ENCODE data around the gene ZRANB1. TPM values are rescaled to one million over a fixed set of nuclear protein-coding genes. Genes with fewer than 3 reads are reported as not detected.
"Not testable (repeated sequence)": the region's sequence is repeated elsewhere in the genome, so short reads cannot be mapped to it uniquely, and the experiment has no call there.

ZRANB1 gene
- total RNA-seq, 1 experiment from 2014 or later, result 18.4 TPM

GRCh38 chr10:124963866-124964720 lies 22.2 kb downstream of the ZRANB1 start:
- DNase-seq, result no peak
- Histone ChIP-seq H3K27me3 (ENCODE audit: control insufficient read depth, insufficient read depth, low read length) (no peaks in the 10 kb centered on the region), H3K36me3 (replicated peaks; ENCODE audit: control insufficient read depth, insufficient read depth, low read length) (no peaks in the 10 kb centered on the region; the same call in 1 of the 2 replicates), H3K4me3 (ENCODE audit: insufficient read depth, low read depth, low read length) (no peak overlapping the region)

GRCh38 chr10:124966008-124966407 lies 24.1 kb downstream of the ZRANB1 start:
- Histone ChIP-seq H3K4me3 (ENCODE audit: insufficient read depth, low read depth, low read length) (no peak overlapping the region), H3K36me3 (replicated peaks; ENCODE audit: control insufficient read depth, insufficient read depth, low read length) (no peaks in the 10 kb centered on the region; the same call in 1 of the 2 replicates), H3K27me3 (ENCODE audit: control insufficient read depth, insufficient read depth, low read length) (no peaks in the 10 kb centered on the region)
- DNase-seq, result no peak

GRCh38 chr10:124967255-124967654 lies 25.3 kb downstream of the ZRANB1 start:
- H3K36me3 ChIP-seq (replicated peaks; ENCODE audit: control insufficient read depth, insufficient read depth, low read length), result no peaks in the 10 kb centered on the region; the same call in none of the 2 replicates
- DNase-seq, result no peak
- no peak overlapping the region for H3K4me3 ChIP-seq (ENCODE audit: insufficient read depth, low read depth, low read length)
- H3K27me3 ChIP-seq (ENCODE audit: control insufficient read depth, insufficient read depth, low read length), result no peaks in the 10 kb centered on the region

GRCh38 chr10:124971276-124971675 lies 29.4 kb downstream of the ZRANB1 start:
- Histone ChIP-seq H3K27me3 (ENCODE audit: control insufficient read depth, insufficient read depth, low read length) (no peaks in the 10 kb centered on the region), H3K4me3 (ENCODE audit: insufficient read depth, low read depth, low read length) (no peak overlapping the region), H3K36me3 (replicated peaks; ENCODE audit: control insufficient read depth, insufficient read depth, low read length) (peaks cover 8% of the 10 kb centered on the region)
- no peak for DNase-seq

GRCh38 chr10:124972637-124973036 lies 30.7 kb downstream of the ZRANB1 start:
- Histone ChIP-seq H3K27me3 (ENCODE audit: control insufficient read depth, insufficient read depth, low read length) (no peaks in the 10 kb centered on the region), H3K36me3 (replicated peaks; ENCODE audit: control insufficient read depth, insufficient read depth, low read length) (peaks cover 8% of the 10 kb centered on the region)
- DNase-seq, result no peak

GRCh38 chr10:124974131-124974530 lies 32.2 kb downstream of the ZRANB1 start:
- Histone ChIP-seq H3K4me3 (ENCODE audit: insufficient read depth, low read depth, low read length) (no peak overlapping the region), H3K36me3 (replicated peaks; ENCODE audit: control insufficient read depth, insufficient read depth, low read length) (peaks cover 8% of the 10 kb centered on the region), H3K27me3 (ENCODE audit: control insufficient read depth, insufficient read depth, low read length) (no peaks in the 10 kb centered on the region)
- no peak for DNase-seq

More at GRCh38 chr10:124972637-124973036, 30.7 kb downstream of the ZRANB1 start:
- H3K4me3 ChIP-seq (ENCODE audit: insufficient read depth, low read depth, low read length), result no peak overlapping the region

- H3K27me3 ChIP-seq (ENCODE audit: control insufficient read depth, insufficient read depth, low read length), result no peaks in the 10 kb centered on the region
- H3K4me3 ChIP-seq (ENCODE audit: insufficient read depth, low read depth, low read length), result no peak overlapping the region
- H3K36me3 ChIP-seq (replicated peaks; ENCODE audit: control insufficient read depth, insufficient read depth, low read length), result peaks cover 8% of the 10 kb centered on the region
- no peak for DNase-seq
Measured at GRCh38 chr10:124975977-124976514, 34.1 kb downstream of the ZRANB1 start.

GRCh38 chr10:124977161-124977560 lies 35.2 kb downstream of the ZRANB1 start:
- no peak for DNase-seq
- no peak overlapping the region for H3K4me3 ChIP-seq (ENCODE audit: insufficient read depth, low read depth, low read length)
- H3K36me3 ChIP-seq (replicated peaks; ENCODE audit: control insufficient read depth, insufficient read depth, low read length), result peaks cover 9% of the 10 kb centered on the region
- no peaks in the 10 kb centered on the region for H3K27me3 ChIP-seq (ENCODE audit: control insufficient read depth, insufficient read depth, low read length)

GRCh38 chr10:124977648-124978375 lies 35.9 kb downstream of the ZRANB1 start:
- DNase-seq, result no peak
- H3K4me3 ChIP-seq (ENCODE audit: insufficient read depth, low read depth, low read length), result no peak overlapping the region

GRCh38 chr10:124978376-124978725 lies 36.4 kb downstream of the ZRANB1 start:
- Histone ChIP-seq H3K27me3 (ENCODE audit: control insufficient read depth, insufficient read depth, low read length) (no peaks in the 10 kb centered on the region), H3K36me3 (replicated peaks; ENCODE audit: control insufficient read depth, insufficient read depth, low read length) (peaks cover 13% of the 10 kb centered on the region)
- no peak for DNase-seq

More at GRCh38 chr10:124977648-124978375, 35.9 kb downstream of the ZRANB1 start:
- H3K27me3 ChIP-seq (ENCODE audit: control insufficient read depth, insufficient read depth, low read length), result no peaks in the 10 kb centered on the region
- peaks cover 11% of the 10 kb centered on the region for H3K36me3 ChIP-seq (replicated peaks; ENCODE audit: control insufficient read depth, insufficient read depth, low read length)

GRCh38 chr10:124983321-124983720 lies 41.4 kb downstream of the ZRANB1 start:
- Histone ChIP-seq H3K4me3 (ENCODE audit: insufficient read depth, low read depth, low read length) (no peak overlapping the region), H3K27me3 (ENCODE audit: control insufficient read depth, insufficient read depth, low read length) (no peaks in the 10 kb centered on the region), H3K36me3 (replicated peaks; ENCODE audit: control insufficient read depth, insufficient read depth, low read length) (peaks cover 14% of the 10 kb centered on the region)
- no peak for DNase-seq

More at GRCh38 chr10:124978376-124978725, 36.4 kb downstream of the ZRANB1 start:
- no peak overlapping the region for H3K4me3 ChIP-seq (ENCODE audit: insufficient read depth, low read depth, low read length)

- no peak overlapping the region for H3K4me3 ChIP-seq (ENCODE audit: insufficient read depth, low read depth, low read length)
- H3K36me3 ChIP-seq (replicated peaks; ENCODE audit: control insufficient read depth, insufficient read depth, low read length), result peaks cover 14% of the 10 kb centered on the region
- no peak for DNase-seq
- H3K27me3 ChIP-seq (ENCODE audit: control insufficient read depth, insufficient read depth, low read length), result no peaks in the 10 kb centered on the region
Measured at GRCh38 chr10:124984376-124984775, 42.5 kb downstream of the ZRANB1 start.

- Histone ChIP-seq H3K36me3 (replicated peaks; ENCODE audit: control insufficient read depth, insufficient read depth, low read length) (peaks cover 17% of the 10 kb centered on the region), H3K4me3 (ENCODE audit: insufficient read depth, low read depth, low read length) (no peak overlapping the region), H3K27me3 (ENCODE audit: control insufficient read depth, insufficient read depth, low read length) (no peaks in the 10 kb centered on the region)
- DNase-seq, result no peak
Measured at GRCh38 chr10:124985162-124985561, 43.2 kb downstream of the ZRANB1 start.

GRCh38 chr10:124987788-124988187 lies 45.9 kb downstream of the ZRANB1 start:
- DNase-seq, result no peak
- Histone ChIP-seq H3K36me3 (replicated peaks; ENCODE audit: control insufficient read depth, insufficient read depth, low read length) (peaks cover 31% of the 10 kb centered on the region), H3K4me3 (ENCODE audit: insufficient read depth, low read depth, low read length) (no peak overlapping the region), H3K27me3 (ENCODE audit: control insufficient read depth, insufficient read depth, low read length) (no peaks in the 10 kb centered on the region)

GRCh38 chr10:124988753-124989152 lies 46.8 kb downstream of the ZRANB1 start:
- H3K27me3 ChIP-seq (ENCODE audit: control insufficient read depth, insufficient read depth, low read length); DNase-seq; H3K4me3 ChIP-seq (ENCODE audit: insufficient read depth, low read depth, low read length): not testable (repeated sequence)
- peaks cover 33% of the 10 kb centered on the region for H3K36me3 ChIP-seq (replicated peaks; ENCODE audit: control insufficient read depth, insufficient read depth, low read length)

Measured in H7 (cell line).